C4-2B (cell line): ENCODE results near the gene GPBP1.
"Not testable (repeated sequence)": the region's sequence is repeated elsewhere in the genome, so short reads cannot be mapped to it uniquely, and the experiment has no call there.

Experiments used
- H3K27ac ChIP-seq: fragments of 450-650 bp; 2 replicates; pipeline ENCODE4 v1.5.1; 2017
- CTCF ChIP-seq: fragments of 450-650 bp; conservative IDR thresholded peaks from 2 replicates; pipeline ENCODE4 v1.5.1; 2017; ENCODE audit warnings: mild to moderate bottlenecking
- ZFX ChIP-seq: fragments of 450-650 bp; IDR thresholded peaks from 2 replicates; pipeline ENCODE4 v1.6.1; 2017

The GPBP1 gene

GRCh38 chr5:57174128-57174889 lies 450 bp downstream of the GPBP1 start:
- H3K27ac ChIP-seq: peak overlapping the region; percentile 100
- TF ChIP-seq ZFX (peak; percentile 80), CTCF (no peak)

- peak overlapping the region; percentile 100 for H3K27ac ChIP-seq
These were observed 1.1 kb downstream of the GPBP1 start for GRCh38 chr5:57174890-57175510.

GRCh38 chr5:57175551-57176309 lies 1.9 kb downstream of the GPBP1 start:
- no peak overlapping the region for H3K27ac ChIP-seq
- no peak for TF ChIP-seq ZFX
- TF ChIP-seq CTCF: no peak

More at GRCh38 chr5:57174890-57175510, 1.1 kb downstream of the GPBP1 start:
- TF ChIP-seq ZFX: no peak

- no peak overlapping the region for H3K27ac ChIP-seq
- TF ChIP-seq ZFX (no peak), CTCF (no peak)
These were observed 2.5 kb downstream of the GPBP1 start for GRCh38 chr5:57176350-57176857.

- H3K27ac ChIP-seq: no peak overlapping the region
These were observed 3.8 kb downstream of the GPBP1 start for GRCh38 chr5:57177479-57178156.

GRCh38 chr5:57178238-57178637 lies 4.4 kb downstream of the GPBP1 start:
- not testable (repeated sequence) for H3K27ac ChIP-seq

More at GRCh38 chr5:57177479-57178156, 3.8 kb downstream of the GPBP1 start:
- TF ChIP-seq ZFX: no peak
- no peak for TF ChIP-seq CTCF

- H3K27ac ChIP-seq: no peak overlapping the region
- TF ChIP-seq CTCF (no peak), ZFX (no peak)
These were observed 5.7 kb downstream of the GPBP1 start for GRCh38 chr5:57179262-57180200.
